A172 (cell line): ENCODE data around the gene CLEC7A. TPM values are rescaled to one million over a fixed set of nuclear protein-coding genes. Genes with fewer than 3 reads are reported as not detected.
A peak's percentile ranks its signal among the peaks of the same experiment; 100 is the strongest.

Experiments
- DNase-seq: peaks from one replicate; pipeline ENCODE4 v3.0.0-alpha.2; 2015; ENCODE audit warnings: low spot score
- total RNA-seq: library from RNA; depleted of rRNA; stranded (reverse); fragments of >200 nt; shearing (Covaris generic); gene quantifications from 2 replicates; pipeline ENCODE4 v1.2.3, GENCODE V29; 2014; rRNA removed

Gene CLEC7A
- total RNA-seq, 1 experiment from 2014 or later = not detected

GRCh38 chr12:10094646-10095395, 35.2 kb downstream of the CLEC7A start:
- no peak for DNase-seq

DNA sequence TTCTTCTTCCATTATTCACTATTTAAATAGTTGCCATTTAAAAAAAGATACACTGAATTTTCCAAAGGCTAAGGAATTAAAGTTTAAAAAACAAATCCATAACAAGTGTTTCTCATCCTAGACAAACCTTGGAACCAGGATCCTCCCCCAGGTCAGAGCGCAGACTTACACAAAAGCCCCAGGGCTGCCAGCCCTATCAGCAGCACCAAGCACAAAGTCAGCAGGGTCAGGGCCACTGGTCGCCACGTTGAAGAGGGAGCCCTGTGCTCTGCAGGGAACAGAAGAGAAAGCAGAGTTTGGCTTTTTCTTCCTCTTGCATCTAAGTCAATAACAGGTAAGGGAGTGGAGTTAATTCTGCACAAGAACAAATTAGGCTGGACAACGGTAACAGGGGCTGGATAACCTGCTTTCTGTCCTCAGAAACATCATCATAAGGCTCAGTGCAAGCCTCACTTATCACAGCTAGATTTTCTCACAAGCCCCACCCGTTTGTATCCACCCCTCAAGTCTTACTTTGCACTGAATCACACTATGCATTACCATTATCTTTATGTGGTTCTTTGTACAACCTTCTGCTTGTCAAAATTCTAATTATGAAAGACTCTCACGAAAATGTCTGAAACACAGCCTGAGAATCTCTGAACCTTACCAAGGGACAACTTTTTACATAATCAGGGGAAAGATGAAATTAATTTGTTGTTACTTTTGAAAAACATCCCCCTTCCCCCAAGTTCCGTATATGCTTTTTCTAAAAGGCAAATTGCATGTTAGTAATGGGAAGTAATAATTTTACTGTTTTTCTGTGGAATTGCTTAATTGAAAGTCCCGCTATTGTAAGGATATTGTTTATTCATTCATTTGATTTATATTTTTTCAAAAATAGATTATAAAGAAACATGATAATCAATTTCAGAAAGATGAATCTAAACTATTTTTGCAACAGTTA, 40.8 kb downstream of the CLEC7A start:
- no peak for DNase-seq

- DNase-seq = no peak
These were observed 42.0 kb downstream of the CLEC7A start for GRCh38 chr12:10088031-10088430.

- no peak for DNase-seq
These were observed 43.6 kb downstream of the CLEC7A start for GRCh38 chr12:10086387-10086786.

DNA sequence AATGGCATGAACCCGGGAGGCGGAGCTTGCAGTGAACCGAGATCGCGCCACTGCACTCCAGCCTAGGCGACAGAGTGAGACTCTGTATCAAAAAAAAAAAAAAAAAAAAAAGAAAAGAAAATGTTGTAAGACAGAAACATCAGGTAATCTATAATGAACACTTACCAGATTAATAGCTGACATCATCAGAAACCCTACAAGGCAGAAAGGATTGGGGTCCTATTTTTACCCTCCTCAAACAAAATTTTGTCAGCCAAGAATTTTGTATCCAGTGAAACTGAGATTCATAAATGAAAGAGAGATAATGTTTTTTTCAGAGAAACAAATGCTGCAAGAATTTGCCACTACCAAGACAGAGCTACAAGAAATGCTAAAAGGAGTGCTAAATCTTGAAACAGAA, 45.3 kb downstream of the CLEC7A start:
- DNase-seq = no peak

DNA sequence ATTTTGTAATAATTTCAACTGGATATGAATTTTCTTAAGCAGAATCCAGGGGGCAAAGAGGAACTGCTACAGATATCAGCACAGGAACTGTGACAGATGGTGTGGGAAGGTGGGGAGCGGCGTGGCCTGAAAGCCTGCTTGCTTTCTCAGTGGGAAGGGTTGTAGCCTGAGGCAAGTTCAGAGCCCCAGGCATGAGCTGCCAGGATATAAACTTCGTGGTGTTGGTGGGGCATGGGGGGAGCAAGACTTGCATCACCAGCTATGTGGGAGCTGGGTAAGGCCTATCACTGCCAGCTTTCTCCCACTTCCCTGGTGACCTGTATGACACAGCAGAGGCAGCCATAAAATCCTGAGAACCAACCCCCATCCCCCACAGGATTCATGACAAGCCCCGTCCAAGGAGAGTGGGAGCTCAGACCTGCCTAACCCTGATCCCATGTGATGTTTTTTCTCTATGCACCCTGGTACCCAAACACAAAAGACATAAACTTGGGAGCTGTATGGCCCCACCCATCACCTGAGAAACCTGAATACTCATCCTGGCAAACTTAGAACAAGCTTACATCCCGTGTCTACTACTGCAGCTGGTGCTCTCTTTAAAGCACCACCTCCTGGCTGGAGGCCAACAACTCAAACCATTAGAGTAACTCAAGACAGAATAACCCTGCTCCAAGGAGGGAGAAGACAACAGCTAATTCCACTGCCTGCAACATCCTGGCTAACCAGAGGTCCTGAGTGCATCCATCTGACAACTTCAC, 47.7 kb downstream of the CLEC7A start:
- DNase-seq = no peak

DNA sequence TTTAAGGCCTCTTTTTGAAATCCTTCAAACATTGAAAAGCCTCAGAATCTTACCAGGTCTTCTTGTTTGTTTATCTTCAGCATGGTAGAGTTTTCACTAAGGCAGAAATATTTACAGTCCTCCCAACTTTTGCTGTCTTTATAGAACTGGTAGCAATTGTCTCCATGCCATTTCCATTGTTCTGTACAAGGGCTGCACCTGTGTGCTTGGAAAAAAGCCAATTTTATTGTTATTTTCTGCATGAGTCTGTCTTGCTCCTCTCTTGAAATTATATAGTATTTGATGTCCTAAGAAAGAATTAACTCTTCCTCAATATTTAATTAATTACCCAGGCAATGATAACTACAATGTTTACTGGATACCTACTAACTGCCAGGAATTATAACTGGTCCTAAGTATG, 54.5 kb downstream of the CLEC7A start:
- DNase-seq = no peak

GRCh38 chr12:10073261-10073660, 56.7 kb downstream of the CLEC7A start:
- DNase-seq = no peak

DNA sequence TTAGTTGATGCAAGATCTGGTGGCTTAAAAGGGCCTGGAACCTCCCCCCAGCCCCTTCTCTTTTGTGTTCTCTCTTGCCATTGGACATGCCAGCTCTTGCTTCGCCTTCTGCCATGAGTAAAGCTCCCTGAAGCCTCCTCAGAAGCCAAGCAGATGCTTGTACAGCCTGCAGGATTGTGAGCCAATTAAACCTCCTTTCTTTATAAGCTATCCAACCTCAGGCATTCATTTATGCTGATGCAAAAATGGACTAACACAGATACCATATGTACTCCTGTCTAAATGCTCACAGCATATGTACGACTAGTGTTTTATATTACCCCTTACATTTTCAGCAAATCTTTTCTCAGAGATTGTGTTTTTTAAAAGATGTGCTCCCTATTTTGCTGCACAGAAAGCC, 57.9 kb downstream of the CLEC7A start:
- no peak for DNase-seq

DNA sequence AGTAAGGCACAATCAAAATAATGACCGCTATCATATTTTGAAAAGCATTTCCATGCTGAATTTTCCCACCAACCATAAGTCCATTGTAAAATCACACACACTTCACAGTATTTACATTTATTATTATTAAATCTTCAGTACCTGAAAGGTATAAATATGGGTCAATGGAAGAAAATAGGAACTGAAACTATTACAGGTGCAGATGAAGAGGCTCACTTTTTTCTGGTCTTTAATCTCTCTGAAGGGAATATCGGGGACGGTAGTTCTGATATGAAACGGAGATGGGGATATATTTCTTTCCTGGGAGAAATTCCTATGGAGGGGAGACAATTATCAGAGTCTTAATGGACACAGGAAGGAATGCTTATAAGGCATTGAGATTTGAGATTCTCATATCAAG, 59.6 kb downstream of the CLEC7A start:
- no peak for DNase-seq

DNA sequence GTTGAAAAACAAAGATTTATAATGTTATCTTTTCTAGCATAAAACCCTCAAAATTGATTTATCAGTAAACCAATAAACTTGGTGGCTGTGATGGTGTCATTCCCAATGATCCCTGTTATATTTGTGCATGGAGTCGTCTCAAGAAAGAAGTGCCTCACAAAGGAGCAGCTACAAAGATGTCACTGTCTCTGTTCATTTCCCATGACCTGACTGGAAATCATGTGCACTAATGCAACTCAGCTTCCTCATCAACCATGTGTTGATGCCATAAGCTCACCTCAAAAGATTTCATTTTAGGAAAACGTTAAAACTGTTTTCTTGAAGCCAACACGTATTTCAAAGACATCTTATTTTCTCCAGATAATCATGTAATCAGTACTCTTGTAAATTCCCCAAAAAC, 60.0 kb downstream of the CLEC7A start:
- no peak for DNase-seq

GRCh38 chr12:10069099-10069498, 60.9 kb downstream of the CLEC7A start:
- peak; percentile 79 for DNase-seq

GRCh38 chr12:10068644-10069043, 61.4 kb downstream of the CLEC7A start:
- DNase-seq = no peak

DNA sequence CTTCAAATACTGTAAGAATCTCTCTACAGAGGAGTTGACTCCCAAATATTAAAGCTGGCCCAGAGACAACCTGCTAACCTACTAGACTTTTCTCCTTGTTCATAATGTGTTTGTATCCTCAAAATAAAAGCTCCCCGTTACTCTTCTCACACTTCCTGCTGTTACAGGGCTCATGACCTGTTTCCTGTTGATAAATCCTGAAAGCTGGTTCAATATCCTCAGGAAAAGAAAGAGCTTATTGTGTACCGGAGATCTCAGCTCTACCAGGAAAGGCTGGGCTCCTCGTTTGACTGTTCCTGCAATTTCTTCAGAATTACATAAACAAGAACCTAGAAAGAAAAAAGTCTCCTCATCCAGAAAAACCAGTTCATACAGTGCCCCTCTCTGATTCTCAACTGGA, 62.1 kb downstream of the CLEC7A start:
- peak; percentile 2 for DNase-seq

DNA sequence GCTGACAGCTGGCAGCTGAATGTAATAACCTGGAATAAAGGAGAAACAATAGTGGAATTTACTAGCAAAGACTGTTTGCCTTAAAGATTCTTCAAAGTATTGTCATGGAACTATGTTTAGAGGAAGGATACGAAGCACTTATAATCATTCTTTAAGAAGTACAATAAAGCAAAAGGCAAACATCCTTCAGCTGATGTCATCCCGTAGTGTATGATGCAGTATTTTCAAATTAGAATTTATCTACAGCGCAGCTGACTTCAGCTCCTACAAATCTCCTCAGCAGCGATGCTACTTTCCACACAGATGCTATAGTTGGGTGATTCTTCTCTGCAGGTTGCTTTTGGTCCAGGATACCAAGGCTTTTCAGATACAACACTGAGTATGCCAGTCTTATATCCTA, 62.7 kb downstream of the CLEC7A start:
- DNase-seq = no peak

Other genes with a start within 250 kb of the CLEC7A start
- gene KLRF2, start 248.7 kb downstream of the CLEC7A start, total RNA-seq = not detected in 2 replicates
- not detected in 2 replicates for gene CLEC2A, start 197.8 kb downstream of the CLEC7A start, total RNA-seq
- 0.07 TPM in 1 of 2 replicates, not detected in the other for gene CLEC12A, start 158.8 kb downstream of the CLEC7A start, total RNA-seq
- not detected in 2 replicates for gene CLEC1B, start 131.1 kb downstream of the CLEC7A start, total RNA-seq
- gene CLEC12B, start 119.6 kb downstream of the CLEC7A start, total RNA-seq = 0.05 TPM in 1 of 2 replicates, not detected in the other
- not detected in 2 replicates for gene CLEC9A, start 99.5 kb downstream of the CLEC7A start, total RNA-seq
- gene CLEC1A, start 31.2 kb downstream of the CLEC7A start, total RNA-seq = not detected in 2 replicates
- 26.5 and 27.9 TPM in 2 replicates for gene OLR1, start 41.9 kb upstream of the CLEC7A start, total RNA-seq
- gene TMEM52B, start 48.8 kb upstream of the CLEC7A start, total RNA-seq = 3.4 and 10.9 TPM in 2 replicates
- gene GABARAPL1, start 82.7 kb upstream of the CLEC7A start, total RNA-seq = 20.4 and 20.8 TPM in 2 replicates
- not detected in 2 replicates for gene KLRD1, start 177.7 kb upstream of the CLEC7A start, total RNA-seq